Hepatocyte (in vitro differentiated cells): ENCODE results near the gene POU2AF1.

Experiments used
- EZH2 ChIP-seq: fragments of 200-600 bp; sonication (generic); IDR thresholded peaks from 2 replicates; pipeline ENCODE4 v1.6.1; 2016; ENCODE audit warnings: antibody characterized with exemption, mild to moderate bottlenecking, borderline replicate concordance
- EZH2phosphoT487 ChIP-seq: fragments of 200-600 bp; sonication (generic); IDR thresholded peaks from one replicate; pipeline ENCODE4 v1.6.1; 2018; ENCODE audit warnings: antibody characterized with exemption, mild to moderate bottlenecking, low read depth, moderate library complexity; ENCODE audit not compliant: unreplicated experiment, severe bottlenecking
- TF ChIP-seq, protein P1 (sequence below): fragments of 200-600 bp; sonication (generic); IDR thresholded peaks from 2 replicates; pipeline ENCODE4 v1.5.1; 2016; ENCODE audit warnings: antibody characterized with exemption, mild to moderate bottlenecking; ENCODE audit not compliant: poor library complexity

DNA sequence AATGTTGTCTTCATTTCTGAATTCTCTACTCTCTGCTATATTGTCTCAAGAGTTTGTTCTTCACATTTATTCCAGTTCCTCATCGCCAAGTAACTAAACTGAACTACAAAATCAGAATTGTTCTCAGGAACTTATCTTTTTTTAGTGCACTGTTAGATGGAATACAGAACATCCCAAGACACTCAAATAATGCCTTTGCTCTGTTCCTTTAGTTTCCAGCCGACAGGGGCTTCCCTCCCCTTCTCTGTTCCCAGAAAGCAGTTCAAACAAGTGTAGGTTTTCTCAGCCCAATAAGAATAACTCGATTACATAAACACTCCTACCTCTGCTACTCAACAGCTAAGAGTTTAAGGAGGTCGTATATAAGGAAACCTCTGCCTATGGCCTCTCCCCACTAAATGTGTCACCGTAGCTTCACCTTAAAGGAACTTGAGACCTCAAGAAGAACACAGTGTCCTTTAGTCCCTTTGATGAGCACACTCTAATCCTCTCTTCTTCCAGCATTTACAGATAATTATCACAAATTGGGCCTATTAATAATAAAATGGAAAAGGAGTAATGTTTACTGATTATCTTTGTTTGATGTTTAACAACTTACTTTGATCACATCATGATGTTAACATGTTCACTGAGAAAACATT, 73.8 kb downstream of the POU2AF1 start:
- TF ChIP-seq, protein P1, sequence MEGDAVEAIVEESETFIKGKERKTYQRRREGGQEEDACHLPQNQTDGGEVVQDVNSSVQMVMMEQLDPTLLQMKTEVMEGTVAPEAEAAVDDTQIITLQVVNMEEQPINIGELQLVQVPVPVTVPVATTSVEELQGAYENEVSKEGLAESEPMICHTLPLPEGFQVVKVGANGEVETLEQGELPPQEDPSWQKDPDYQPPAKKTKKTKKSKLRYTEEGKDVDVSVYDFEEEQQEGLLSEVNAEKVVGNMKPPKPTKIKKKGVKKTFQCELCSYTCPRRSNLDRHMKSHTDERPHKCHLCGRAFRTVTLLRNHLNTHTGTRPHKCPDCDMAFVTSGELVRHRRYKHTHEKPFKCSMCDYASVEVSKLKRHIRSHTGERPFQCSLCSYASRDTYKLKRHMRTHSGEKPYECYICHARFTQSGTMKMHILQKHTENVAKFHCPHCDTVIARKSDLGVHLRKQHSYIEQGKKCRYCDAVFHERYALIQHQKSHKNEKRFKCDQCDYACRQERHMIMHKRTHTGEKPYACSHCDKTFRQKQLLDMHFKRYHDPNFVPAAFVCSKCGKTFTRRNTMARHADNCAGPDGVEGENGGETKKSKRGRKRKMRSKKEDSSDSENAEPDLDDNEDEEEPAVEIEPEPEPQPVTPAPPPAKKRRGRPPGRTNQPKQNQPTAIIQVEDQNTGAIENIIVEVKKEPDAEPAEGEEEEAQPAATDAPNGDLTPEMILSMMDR: no peak
- TF ChIP-seq EZH2 (no peak), EZH2phosphoT487 (no peak)
